GM10847 (cell line): ENCODE data around the gene COLQ.

ENCODE experiments used
- POLR2A ChIP-seq: IDR thresholded peaks from 2 replicates; pipeline ENCODE4 v1.6.1; 2011; ENCODE audit not compliant: insufficient read length; ENCODE audit errors: extremely low read depth

The COLQ gene

DNA sequence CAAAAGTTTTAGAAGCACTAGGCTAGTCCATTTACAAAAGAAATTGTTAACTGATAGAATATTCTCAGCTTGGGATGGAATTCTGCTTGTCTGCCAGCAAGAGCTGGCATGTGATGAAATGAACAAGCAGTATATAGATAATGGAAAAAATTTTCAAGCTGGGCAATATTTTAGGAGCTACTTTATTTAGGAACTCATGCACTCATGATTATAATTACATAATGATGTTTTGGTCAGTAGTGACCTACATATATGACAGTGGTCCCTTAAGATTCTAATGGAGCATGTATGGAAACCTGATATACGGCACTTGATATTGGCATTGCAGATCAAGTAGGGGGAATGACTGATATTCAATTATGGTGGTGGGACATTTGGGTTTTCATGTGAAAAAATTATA, 88.0 kb downstream of the COLQ start:
- TF ChIP-seq POLR2A = no peak

GRCh38 chr3:15431256-15431837, 90.2 kb downstream of the COLQ start:
- TF ChIP-seq POLR2A = no peak

- TF ChIP-seq POLR2A = no peak
Observed at GRCh38 chr3:15430624-15431023, 90.9 kb downstream of the COLQ start.

DNA sequence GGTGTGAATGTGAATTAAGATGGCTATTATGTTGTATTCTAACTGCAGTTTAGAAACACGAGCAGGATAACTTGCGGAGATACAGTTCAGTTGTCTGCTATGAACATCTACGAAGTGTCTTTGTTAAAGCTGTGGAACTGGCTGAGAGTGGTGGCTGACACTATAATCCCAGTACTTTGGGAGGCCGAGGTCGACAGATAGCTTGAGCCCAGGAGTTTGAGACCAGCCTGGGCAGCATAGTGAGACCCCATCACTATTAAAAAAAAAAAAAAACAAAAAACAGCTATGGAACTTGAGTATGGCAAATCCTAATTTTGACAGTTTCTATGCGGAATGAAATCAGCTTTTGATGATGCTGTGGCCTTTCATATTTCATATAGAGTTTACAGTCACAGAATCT, 92.4 kb downstream of the COLQ start:
- TF ChIP-seq POLR2A = no peak

DNA sequence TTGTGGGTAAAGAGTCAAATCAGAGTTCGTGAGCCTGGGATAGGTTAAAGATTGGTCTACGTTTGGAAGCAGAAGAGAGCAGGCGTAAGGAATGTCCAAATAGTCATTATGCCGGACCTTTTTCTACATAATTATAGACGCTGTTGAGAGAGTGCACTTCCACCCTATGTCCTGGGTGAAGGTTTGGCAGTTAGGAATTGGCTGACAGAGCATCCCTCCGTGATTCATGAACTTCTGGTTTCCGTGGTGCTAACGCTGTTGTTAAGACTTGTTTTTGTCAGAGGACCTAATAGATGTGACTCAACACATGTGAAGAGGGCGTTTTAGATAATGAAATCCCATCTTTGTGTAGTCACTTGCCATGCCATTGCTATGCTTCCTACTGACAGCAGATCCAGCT, 93.0 kb downstream of the COLQ start:
- no peak for TF ChIP-seq POLR2A

DNA sequence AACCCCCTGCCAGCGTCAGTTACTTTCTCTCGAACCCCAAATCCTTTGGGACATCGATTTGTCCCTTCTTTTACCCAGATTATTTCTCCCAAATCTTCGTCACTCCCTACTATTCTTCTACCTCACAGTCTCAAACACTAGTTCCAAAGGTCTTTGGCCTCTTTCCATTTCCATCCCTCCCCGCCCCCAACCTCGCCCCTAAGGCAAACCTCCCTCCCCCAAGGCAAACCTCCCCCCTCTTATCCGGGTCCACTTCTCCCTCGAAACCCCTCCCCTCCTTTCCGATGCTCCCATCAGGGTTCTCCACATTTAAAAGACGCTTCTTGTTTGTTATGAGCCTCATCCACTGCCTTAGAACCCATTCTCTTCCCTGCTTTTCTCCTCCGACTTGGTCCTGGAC, 93.5 kb downstream of the COLQ start:
- no peak for TF ChIP-seq POLR2A

- TF ChIP-seq POLR2A = peak; percentile 63
Observed at GRCh38 chr3:15427182-15427880, 94.2 kb downstream of the COLQ start, which contains the start of the genes EAF1 and METTL6. Gene EAF1 (plus strand): TSS chr3:15427598. CDS start chr3:15427780, 182 bp downstream. Gene METTL6 (minus strand): TSS chr3:15427544. CDS start chr3:15426511, 1,033 bp downstream.

GRCh38 chr3:15426579-15427118, 94.9 kb downstream of the COLQ start:
- no peak for TF ChIP-seq POLR2A

DNA sequence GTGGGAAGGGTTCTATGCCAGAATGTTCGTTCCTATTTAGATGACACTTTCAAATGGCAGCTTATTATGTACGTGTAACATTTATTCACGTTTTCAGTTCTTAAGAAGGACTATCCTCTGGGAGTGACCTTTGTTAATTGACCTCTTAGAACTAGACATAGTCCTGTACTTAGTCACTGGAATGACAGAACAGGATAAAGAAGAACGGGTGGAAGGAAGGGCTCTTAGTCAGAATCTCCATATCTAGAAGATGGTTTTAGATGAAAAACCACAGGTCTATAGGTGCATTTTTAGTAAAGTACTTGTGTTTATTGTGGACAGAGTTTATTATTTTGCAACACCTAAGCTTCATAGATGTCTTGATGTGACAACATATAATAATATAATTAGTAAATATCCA, 100.6 kb downstream of the COLQ start:
- TF ChIP-seq POLR2A = no peak

DNA sequence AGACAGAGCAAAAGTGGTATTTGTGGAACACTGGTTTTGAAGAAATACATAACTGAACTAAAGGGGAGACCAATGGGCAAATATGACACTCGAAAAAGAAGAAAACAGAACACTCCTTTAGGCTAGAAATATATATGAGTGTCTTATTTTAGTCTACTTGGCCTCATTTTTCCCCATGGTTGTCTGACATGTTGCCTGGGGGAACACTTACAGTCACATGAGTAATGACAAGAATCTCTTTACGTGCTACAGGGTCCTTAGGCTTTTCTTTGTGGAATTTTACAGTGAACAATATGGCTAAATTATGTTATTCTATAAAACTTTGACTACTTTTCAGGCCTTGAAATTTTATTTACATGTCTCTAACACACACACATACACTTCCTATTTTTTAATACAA, 111.7 kb downstream of the COLQ start:
- TF ChIP-seq POLR2A = no peak

DNA sequence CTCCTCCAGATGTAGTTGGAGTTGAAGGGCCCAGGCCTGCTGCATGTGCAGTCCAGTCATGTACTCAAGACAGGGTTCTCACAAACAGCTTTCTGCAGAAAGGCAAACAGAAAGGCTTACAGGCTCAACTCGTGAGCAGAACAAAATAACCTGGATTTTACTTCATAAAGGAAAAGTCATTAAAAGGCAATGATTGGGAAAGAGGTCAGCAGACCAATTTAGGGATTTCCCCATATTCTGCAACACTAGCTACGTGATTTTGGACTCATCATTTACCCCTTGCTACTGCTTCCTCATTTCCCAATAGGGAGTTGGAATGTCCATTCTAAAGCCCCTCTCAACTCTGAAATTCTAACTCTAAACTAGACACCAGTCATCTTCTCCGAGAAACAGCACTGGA, 112.3 kb downstream of the COLQ start:
- no peak for TF ChIP-seq POLR2A

DNA sequence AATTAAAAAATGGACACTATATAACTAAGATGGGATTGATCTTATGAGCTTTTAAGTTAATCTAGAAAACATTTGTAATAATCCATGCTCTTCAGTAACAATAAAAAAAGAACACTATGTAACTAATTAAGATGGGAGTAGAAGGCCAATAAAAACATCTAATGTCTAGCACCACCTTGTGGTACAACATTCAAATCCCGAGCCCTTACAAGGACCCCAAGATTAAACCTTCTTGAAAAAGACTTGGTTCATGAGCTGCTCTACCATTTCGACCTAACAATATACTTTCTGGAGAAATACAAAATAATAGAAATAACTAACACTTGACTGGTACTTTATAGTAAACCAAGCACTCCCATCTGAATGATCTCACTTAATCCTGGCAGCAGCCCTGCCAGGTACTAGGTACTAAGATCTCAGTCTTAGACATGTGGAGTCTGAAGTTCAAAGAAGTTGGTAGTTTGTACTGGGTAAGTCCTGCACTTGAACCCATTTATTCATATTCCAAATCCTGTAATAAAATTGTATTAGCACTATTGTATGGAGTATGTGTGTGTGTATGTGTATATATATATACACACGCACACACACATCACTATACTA, 116.0 kb downstream of the COLQ start:
- TF ChIP-seq POLR2A = no peak

DNA sequence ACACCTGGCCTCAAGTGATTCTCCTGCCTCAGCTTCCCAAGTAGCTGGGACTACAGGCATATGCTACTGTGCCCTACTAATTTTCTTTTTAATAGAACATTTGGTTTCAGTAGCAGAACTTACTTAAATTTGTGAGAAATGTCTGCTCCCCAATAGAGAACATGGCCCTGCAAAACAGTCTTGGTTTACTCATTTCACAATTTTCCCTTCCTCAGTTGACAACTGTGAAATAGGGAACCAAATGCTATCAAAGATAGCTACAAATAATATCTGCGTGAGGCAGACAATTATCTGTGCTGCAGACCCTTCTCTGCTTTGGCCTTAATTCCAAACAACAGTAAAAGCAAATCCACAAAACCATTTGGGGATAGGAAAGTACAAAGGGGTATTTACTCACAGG, 116.7 kb downstream of the COLQ start:
- TF ChIP-seq POLR2A = no peak

DNA sequence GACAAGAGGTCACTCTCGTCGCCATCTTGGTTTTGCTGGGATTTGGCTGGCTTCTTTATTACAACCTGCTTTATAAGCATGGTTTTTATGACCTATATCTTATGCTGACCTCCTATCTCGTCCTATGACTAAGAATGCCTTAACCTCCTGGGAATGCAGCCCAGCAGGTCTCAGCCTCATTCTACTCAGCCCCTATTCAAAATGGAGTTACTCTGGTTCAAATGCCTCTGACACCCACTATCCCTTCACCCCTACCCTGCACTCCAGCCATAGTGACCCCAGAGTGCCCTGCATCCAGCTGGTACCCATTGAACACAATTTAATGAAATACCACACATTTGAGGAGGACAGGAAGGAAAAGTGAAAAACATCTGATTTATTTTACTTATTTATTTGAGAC, 117.5 kb downstream of the COLQ start:
- no peak for TF ChIP-seq POLR2A

DNA sequence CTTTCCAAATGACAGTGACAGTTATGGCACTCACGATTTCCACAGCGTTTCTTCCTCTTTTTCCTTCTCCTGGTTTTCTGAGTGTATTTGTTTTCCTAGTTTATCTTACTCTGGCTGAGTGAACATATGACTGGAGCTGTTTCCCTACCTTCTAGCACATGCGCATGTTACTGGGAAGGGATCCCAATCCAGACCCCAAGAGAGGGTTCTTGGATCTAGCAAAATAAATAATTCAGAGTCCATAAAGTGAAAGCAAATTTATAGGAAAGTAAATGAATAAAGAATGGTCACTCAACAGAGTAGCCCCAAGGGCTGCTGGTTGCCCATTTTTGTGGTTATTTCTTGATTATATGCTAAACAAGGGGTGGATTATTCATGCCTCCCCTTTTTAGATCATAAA, 118.0 kb downstream of the COLQ start:
- no peak for TF ChIP-seq POLR2A

DNA sequence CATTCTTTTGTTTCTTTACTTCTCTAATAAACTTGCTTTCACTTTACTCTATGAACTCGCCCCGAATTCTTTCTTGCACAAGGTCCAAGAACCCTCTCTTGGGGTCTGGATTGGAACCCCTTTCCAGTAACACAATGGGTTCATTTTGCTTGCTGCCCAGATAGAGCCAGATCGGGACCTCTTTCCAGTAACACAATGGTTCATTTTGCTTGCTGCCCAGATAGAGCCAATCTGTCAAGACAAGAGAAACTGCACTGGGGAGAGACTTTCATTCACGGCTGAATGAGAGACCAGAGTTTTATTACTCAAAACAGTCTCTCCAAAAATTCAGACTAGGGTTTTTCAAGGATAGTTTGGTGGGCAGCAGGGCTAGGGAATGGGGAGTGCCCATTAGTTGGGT, 119.6 kb downstream of the COLQ start:
- TF ChIP-seq POLR2A = no peak
